ENCODE results near the gene PPIL6.

DNA sequence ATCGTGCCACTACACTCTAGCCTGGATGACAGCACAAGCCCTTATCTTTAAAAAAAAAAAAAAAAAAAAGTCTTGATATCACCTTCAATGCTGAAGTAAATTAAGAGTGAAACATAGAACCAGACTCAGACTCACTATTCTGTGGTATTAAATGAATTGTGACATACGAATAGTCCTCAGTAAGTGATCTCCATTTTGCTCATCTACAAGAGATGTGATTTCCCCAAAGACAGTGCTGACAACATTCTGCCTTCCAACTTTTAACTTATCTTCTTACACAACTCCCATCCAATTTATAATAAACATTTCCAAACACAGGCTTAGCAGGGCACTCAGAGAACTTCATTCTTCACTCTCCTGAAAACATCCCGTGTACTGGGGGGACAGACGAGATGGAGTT, 34.6 kb upstream of the PPIL6 start:
- no peak for TF ChIP-seq POLR2A (IDR thresholded peaks at IDR 0.05)
- TF ChIP-seq, protein P1, sequence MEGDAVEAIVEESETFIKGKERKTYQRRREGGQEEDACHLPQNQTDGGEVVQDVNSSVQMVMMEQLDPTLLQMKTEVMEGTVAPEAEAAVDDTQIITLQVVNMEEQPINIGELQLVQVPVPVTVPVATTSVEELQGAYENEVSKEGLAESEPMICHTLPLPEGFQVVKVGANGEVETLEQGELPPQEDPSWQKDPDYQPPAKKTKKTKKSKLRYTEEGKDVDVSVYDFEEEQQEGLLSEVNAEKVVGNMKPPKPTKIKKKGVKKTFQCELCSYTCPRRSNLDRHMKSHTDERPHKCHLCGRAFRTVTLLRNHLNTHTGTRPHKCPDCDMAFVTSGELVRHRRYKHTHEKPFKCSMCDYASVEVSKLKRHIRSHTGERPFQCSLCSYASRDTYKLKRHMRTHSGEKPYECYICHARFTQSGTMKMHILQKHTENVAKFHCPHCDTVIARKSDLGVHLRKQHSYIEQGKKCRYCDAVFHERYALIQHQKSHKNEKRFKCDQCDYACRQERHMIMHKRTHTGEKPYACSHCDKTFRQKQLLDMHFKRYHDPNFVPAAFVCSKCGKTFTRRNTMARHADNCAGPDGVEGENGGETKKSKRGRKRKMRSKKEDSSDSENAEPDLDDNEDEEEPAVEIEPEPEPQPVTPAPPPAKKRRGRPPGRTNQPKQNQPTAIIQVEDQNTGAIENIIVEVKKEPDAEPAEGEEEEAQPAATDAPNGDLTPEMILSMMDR (IDR thresholded peaks at IDR 0.05) = no peak
